OCI-LY7 (cell line): Measurements from ENCODE around the gene CLEC6A. TPM values are rescaled to one million over a fixed set of nuclear protein-coding genes. Genes with fewer than 3 reads are reported as not detected.

Experiments used
- BruUV-seq: library from RNA; stranded (reverse); fragments of 400-500 nt; replicated peaks from 2 replicates; lab custom pipeline; 2021; lab: Mats Ljungman, UMichigan
- CTCF ChIA-PET: fragments of 300-600 bp; sonication (Branson Sonifier 250); formaldehyde crosslinking; loops from one replicate; lab custom pipeline; 2022; ENCODE audit warnings: antibody characterized with exemption; ENCODE audit not compliant: unreplicated experiment; lab: Charles Lee
- POLR2A ChIA-PET: fragments of 300-600 bp; sonication (Branson Sonifier 250); formaldehyde crosslinking; loops from one replicate; lab custom pipeline; 2022; ENCODE audit warnings: antibody characterized with exemption; lab: Charles Lee
- DNase-seq: peaks from one replicate; pipeline ENCODE4 v3.0.0-alpha.2; 2015; ENCODE audit warnings: low spot score
- H2AFZ ChIP-seq: fragments of 200-600 bp; sonication (generic), shearing (Covaris generic); 2 replicates; pipeline ENCODE4 v1.6.1; 2014; ENCODE audit warnings: mild to moderate bottlenecking, antibody characterized with exemption, low read length, moderate library complexity
- H3K27ac ChIP-seq: fragments of 200-600 bp; sonication (generic); 2 replicates; pipeline ENCODE4 v1.5.1; 2014; ENCODE audit warnings: mixed run types, low read depth, mild to moderate bottlenecking, moderate library complexity, low read length, inconsistent platforms; ENCODE audit not compliant: poor library complexity, severe bottlenecking
- H3K36me3 ChIP-seq: fragments of 200-600 bp; sonication (generic); 2 replicates; pipeline ENCODE4 v1.6.1; 2014; ENCODE audit warnings: mild to moderate bottlenecking, antibody characterized with exemption, low read length, moderate library complexity, mixed read lengths; ENCODE audit not compliant: insufficient read depth
- H3K4me1 ChIP-seq: fragments of 200-600 bp; sonication (generic); 2 replicates; pipeline ENCODE4 v1.5.1; 2014; ENCODE audit warnings: mild to moderate bottlenecking, low read length; ENCODE audit not compliant: insufficient read depth, poor library complexity, severe bottlenecking
- H3K4me2 ChIP-seq: fragments of 200-600 bp; sonication (generic); 2 replicates; pipeline ENCODE4 v1.6.1; 2014; ENCODE audit warnings: mild to moderate bottlenecking, low read length
- H3K4me3 ChIP-seq: fragments of 200-600 bp; sonication (generic); 2 replicates; pipeline ENCODE4 v1.5.1; 2014; ENCODE audit warnings: mild to moderate bottlenecking, low read depth, low read length; ENCODE audit not compliant: poor library complexity, severe bottlenecking
- H3K79me2 ChIP-seq: fragments of 200-600 bp; sonication (generic); 2 replicates; pipeline ENCODE4 v1.6.1; 2016; ENCODE audit warnings: low read depth, mild to moderate bottlenecking, low read length, moderate library complexity, mixed read lengths; ENCODE audit not compliant: insufficient read depth
- H3K9me2 ChIP-seq: fragments of 200-600 bp; sonication (generic); 2 replicates; pipeline ENCODE4 v1.6.1; 2016; ENCODE audit warnings: mild to moderate bottlenecking, low read length, mixed read lengths; ENCODE audit not compliant: insufficient read depth
- H3K9me3 ChIP-seq: fragments of 200-600 bp; sonication (generic); 2 replicates; pipeline ENCODE4 v1.6.1; 2014; ENCODE audit warnings: mild to moderate bottlenecking, mixed run types, low read length, mixed read lengths
- H4K20me1 ChIP-seq: fragments of 200-600 bp; sonication (generic); 2 replicates; pipeline ENCODE4 v1.6.1; 2014; ENCODE audit warnings: mild to moderate bottlenecking, antibody characterized with exemption, low read length, moderate library complexity, mixed read lengths; ENCODE audit not compliant: insufficient read depth
- CTCF ChIP-seq: fragments of 200-600 bp; sonication (generic); conservative IDR thresholded peaks from 2 replicates; pipeline ENCODE4 v1.5.1; 2014; ENCODE audit warnings: mild to moderate bottlenecking, antibody characterized with exemption, low read length, moderate library complexity, mixed read lengths
- EZH2phosphoT487 ChIP-seq: fragments of 200-600 bp; sonication (generic); IDR thresholded peaks from 2 replicates; pipeline ENCODE4 v1.6.1; 2018; ENCODE audit warnings: low read depth, borderline replicate concordance, mild to moderate bottlenecking, mixed run types, antibody characterized with exemption, low read length, moderate library complexity, mixed read lengths
- intact Hi-C: fragments of 100-400 bp; cut with micrococcal nuclease; formaldehyde crosslinking; loops from one replicate; pipeline ENCODE4 v1.10.0; 2022; ENCODE audit not compliant: unreplicated experiment
- total RNA-seq, 2 experiments: library from RNA; depleted of rRNA in 1 of 2; stranded (reverse); fragments of >200 nt in 1 of 2; shearing (Covaris generic) in 1 of 2; gene quantifications; 2 replicates each; pipeline ENCODE4 v1.2.3, GENCODE V29; 2014 to 2022

The CLEC6A gene
- total RNA-seq, 2 experiments from 2014 or later = not detected

- POLR2A ChIA-PET = no interaction called here
- Histone ChIP-seq H4K20me1 (no peaks in the 10 kb centered on the region), H3K79me2 (no peaks in the 10 kb centered on the region), H3K4me3 (no peak overlapping the region), H3K27ac (no peak overlapping the region), H3K9me2 (no peaks in the 10 kb centered on the region), H2AFZ (no peak overlapping the region), H3K4me2 (no peak overlapping the region), H3K4me1 (peaks cover 5% of the 10 kb centered on the region), H3K36me3 (no peaks in the 10 kb centered on the region), H3K9me3 (no peaks in the 10 kb centered on the region)
- no peak for TF ChIP-seq EZH2phosphoT487
- TF ChIP-seq CTCF = no peak
- intact Hi-C loops = no loop called here
- no peak for DNase-seq
- CTCF ChIA-PET = no interaction called here
- BruUV-seq = no TSS peak
Observed at GRCh38 chr12:8508223-8508622, 52.5 kb downstream of the CLEC6A start.

- Histone ChIP-seq H2AFZ (no peak overlapping the region), H3K36me3 (no peaks in the 10 kb centered on the region), H3K27ac (no peak overlapping the region), H3K4me2 (no peak overlapping the region), H4K20me1 (no peaks in the 10 kb centered on the region), H3K4me3 (no peak overlapping the region), H3K9me2 (no peaks in the 10 kb centered on the region), H3K79me2 (no peaks in the 10 kb centered on the region), H3K9me3 (no peaks in the 10 kb centered on the region), H3K4me1 (peaks cover 5% of the 10 kb centered on the region)
- POLR2A ChIA-PET = interaction anchor here (0.6 kb wide), 1 partner anchor 17 kb away, joined by 3 read pairs; no protein-coding TSS in a partner anchor
- no TSS peak for BruUV-seq
- DNase-seq = peak; percentile 13
- intact Hi-C loops = no loop called here
- CTCF ChIA-PET = no interaction called here
- TF ChIP-seq CTCF = no peak
Observed at GRCh38 chr12:8508910-8509841, 53.4 kb downstream of the CLEC6A start.

- no peak within 1 kb of the TSS for H2AFZ ChIP-seq
- peaks cover 5% of the 10 kb centered on the region for H3K4me1 ChIP-seq
- no peaks in the 10 kb centered on the region for H3K79me2 ChIP-seq
- no peaks in the 10 kb centered on the region for H3K9me3 ChIP-seq
- no peaks in the 10 kb centered on the region for H3K9me2 ChIP-seq
- DNase-seq = no peak
- ChIA-PET CTCF (no interaction called here), POLR2A (interaction anchor here (1.1 kb wide), 1 partner anchor 10 kb away, joined by 3 read pairs; no protein-coding TSS in a partner anchor)
- H3K27ac ChIP-seq = no peak within 1 kb of the TSS
- H3K4me2 ChIP-seq = no peak within 1 kb of the TSS
- no peaks in the 10 kb centered on the region for H4K20me1 ChIP-seq
- no peaks in the 10 kb centered on the region for H3K36me3 ChIP-seq
- intact Hi-C loops = no loop called here
- TF ChIP-seq CTCF (no peak), EZH2phosphoT487 (no peak)
- H3K4me3 ChIP-seq = no peak within 1 kb of the TSS
- BruUV-seq = no TSS peak
Observed at GRCh38 chr12:8513256-8513655, 57.5 kb downstream of the CLEC6A start, which contains the start of gene CLEC4D. CLEC4D (plus strand) TSS chr12:8513503; CDS start chr12:8513733, 230 bp downstream.
